ENCODE data around the gene MAT2A. TPM values are rescaled to one million over a fixed set of nuclear protein-coding genes. Genes with fewer than 3 reads are reported as not detected.

Gene MAT2A
- total RNA-seq, 1 donor from 2014 or later: 66.4 TPM

Small RNA genes lying within 50 kb of the gene (small RNA-seq; reads per million reads assigned to genes)
- gene RN7SL126P (ENCODE audit: low replicate concordance): not detected

Other genes with a start within 250 kb of the MAT2A start
- 44.0 TPM for gene TGOLN2, start 211.2 kb upstream of the MAT2A start, total RNA-seq
- 10.3 TPM for gene RETSAT, start 184.6 kb upstream of the MAT2A start, total RNA-seq
- 19.7 TPM for gene ELMOD3, start 184.4 kb upstream of the MAT2A start, total RNA-seq
- gene CAPG, start 128.8 kb upstream of the MAT2A start, total RNA-seq: 7.6 TPM
- gene SH2D6, start 120.5 kb upstream of the MAT2A start, total RNA-seq: 0.74 TPM
- 13.3 TPM for gene GGCX, start 22.3 kb downstream of the MAT2A start, total RNA-seq
- gene VAMP8, start 38.4 kb downstream of the MAT2A start, total RNA-seq: 0.74 TPM
- gene VAMP5, start 45.3 kb downstream of the MAT2A start, total RNA-seq: 3.4 TPM
- 38.8 TPM for gene RNF181, start 56.6 kb downstream of the MAT2A start, total RNA-seq
- 4.2 TPM for gene TMEM150A, start 63.5 kb downstream of the MAT2A start, total RNA-seq
- 16.0 TPM for gene C2orf68, start 72.9 kb downstream of the MAT2A start, total RNA-seq
- gene USP39, start 77.0 kb downstream of the MAT2A start, total RNA-seq: 30.7 TPM
- 0.25 TPM for gene SFTPB, start 129.0 kb downstream of the MAT2A start, total RNA-seq
- not detected for gene GNLY, start 155.2 kb downstream of the MAT2A start, total RNA-seq
- 1.7 TPM for gene ATOH8, start 214.8 kb downstream of the MAT2A start, total RNA-seq